OCI-LY3 (cell line): ENCODE measurements around the gene GDF11.

Experiments
- CTCF ChIP-seq: fragments of 200-600, 300-600 bp; sonication (generic); IDR thresholded peaks from 2 replicates; pipeline ENCODE4 v1.5.1; 2014; ENCODE audit warnings: antibody characterized with exemption, low read length, low read depth
- EZH2phosphoT487 ChIP-seq: fragments of 200-600 bp; shearing (Covaris generic); IDR thresholded peaks from 2 replicates; pipeline ENCODE4 v1.6.1; 2018; ENCODE audit warnings: antibody characterized with exemption, mixed run types, low read depth

GRCh38 chr12:55736076-55736475 lies 6.8 kb upstream of the GDF11 start:
- no peak for TF ChIP-seq CTCF
- TF ChIP-seq EZH2phosphoT487: no peak
